GM12878 (cell line): ENCODE data around the gene UBE2E2. TPM values are rescaled to one million over a fixed set of nuclear protein-coding genes. Genes with fewer than 3 reads are reported as not detected.

Source experiments
- ATAC-seq: fragments of 200-7000 bp; cut with Tn5 transposase; 3 replicates; pipeline ENCODE4 v1.9.1; 2020; ENCODE audit warnings: mild to moderate bottlenecking, moderate library complexity
- BruUV-seq: library from RNA; stranded (reverse); fragments of 400-500 nt; replicated peaks from 2 replicates; lab custom pipeline; 2021; lab: Mats Ljungman, UMichigan
- CTCF ChIA-PET: fragments of 300-600 bp; sonication (Branson Sonifier 250); formaldehyde crosslinking; extraction: SDS; loops from one replicate; lab custom pipeline; 2021; ENCODE audit warnings: inconsistent platforms; lab: Yijun Ruan, JAX
- POLR2A ChIA-PET: fragments of 350-600 bp; formaldehyde crosslinking; extraction: SDS; loops from one replicate; lab custom pipeline; 2021; ENCODE audit warnings: inconsistent platforms; lab: Charles Lee
- RAD21 ChIA-PET: fragments of 300-600 bp; sonication (Branson Sonifier 250); formaldehyde crosslinking; loops from one replicate; lab custom pipeline; 2023; ENCODE audit warnings: antibody characterized with exemption; ENCODE audit not compliant: unreplicated experiment; lab: Charles Lee
- SMC1A ChIA-PET: fragments of 300-600 bp; sonication (Branson Sonifier 250); formaldehyde crosslinking; loops from one replicate; lab custom pipeline; 2023; ENCODE audit not compliant: unreplicated experiment, uncharacterized antibody; lab: Charles Lee
- DNase-seq: peaks from one replicate; pipeline ENCODE4 v3.0.0-alpha.2; 2011; ENCODE audit warnings: low read depth, low spot score
- FAIRE-seq: peaks from 3 replicates; lab custom pipeline; 2011; peaks lifted over from hg19 to GRCh38; lab: Jason Lieb, UNC
- H2AFZ ChIP-seq: 2 replicates; pipeline ENCODE4 v1.6.0; 2011; ENCODE audit warnings: low read depth, low read length, control low read depth; ENCODE audit not compliant: control insufficient read depth
- H3K27ac ChIP-seq: 2 replicates; pipeline ENCODE4 v1.5.1; 2011; ENCODE audit warnings: control low read depth; ENCODE audit not compliant: control insufficient read depth, insufficient read depth
- H3K27me3 ChIP-seq, 2 experiments: replicated peaks in 1 of 2; 2 replicates each; pipeline versions ENCODE4 v1.6.0 to v1.6.1; 2011; ENCODE audit warnings: low read length in 1 of 2; ENCODE audit not compliant: control insufficient read depth in 2 of 2, insufficient read depth in 2 of 2
- H3K36me3 ChIP-seq, 2 experiments: 2 replicates each; pipeline ENCODE4 v1.5.1; 2011; ENCODE audit warnings: low read length in 1 of 2; ENCODE audit not compliant: control insufficient read depth in 2 of 2, insufficient read depth in 2 of 2
- H3K4me1 ChIP-seq: 2 replicates; pipeline ENCODE4 v1.6.1; 2011; ENCODE audit warnings: mild to moderate bottlenecking, low read length, moderate library complexity, mixed read lengths; ENCODE audit not compliant: control insufficient read depth, insufficient read depth
- H3K4me2 ChIP-seq: 2 replicates; pipeline ENCODE4 v1.6.0; 2011; ENCODE audit warnings: control low read depth; ENCODE audit not compliant: control insufficient read depth, insufficient read depth
- H3K4me3 ChIP-seq: fragments of 200-600 bp; sonication (generic); 2 replicates; pipeline ENCODE4 v1.5.1; 2016
- H3K79me2 ChIP-seq: 2 replicates; pipeline ENCODE4 v1.6.0; 2011; ENCODE audit warnings: low read length; ENCODE audit not compliant: control insufficient read depth, insufficient read depth
- H3K9ac ChIP-seq: 2 replicates; pipeline ENCODE4 v1.8.0; 2011; ENCODE audit warnings: low read length, control low read depth, mixed read lengths; ENCODE audit not compliant: control insufficient read depth, insufficient read depth
- H3K9me3 ChIP-seq: replicated peaks from 3 replicates; pipeline ENCODE4 v1.5.1; 2011; ENCODE audit warnings: mild to moderate bottlenecking, low read length; ENCODE audit not compliant: control insufficient read depth, insufficient read depth
- H4K20me1 ChIP-seq: 2 replicates; pipeline ENCODE4 v1.6.0; 2011; ENCODE audit not compliant: control insufficient read depth, insufficient read depth
- BCL11A ChIP-seq: IDR thresholded peaks from 2 replicates; pipeline ENCODE4 v1.6.1; 2011; ENCODE audit warnings: low read depth, low read length
- CEBPB ChIP-seq, 2 experiments: fragments of 150-350 bp in 1 of 2; IDR thresholded peaks; 2 replicates each; pipeline ENCODE4 v1.6.1; 2012 to 2014; ENCODE audit warnings: low read depth in 2 of 2, low read length in 2 of 2, borderline replicate concordance in 1 of 2, inconsistent platforms in 1 of 2
- DPF2 ChIP-seq: fragments of 450-650 bp; IDR thresholded peaks from 2 replicates; pipeline ENCODE4 v1.6.1; 2017; ENCODE audit warnings: mild to moderate bottlenecking
- EGR1 ChIP-seq, 2 experiments: IDR thresholded peaks; 1 replicate in 1 of 2; 2 replicates in 1 of 2; pipeline ENCODE4 v1.6.1; 2011 to 2012; ENCODE audit warnings: low read depth in 2 of 2, low read length in 2 of 2, borderline replicate concordance in 1 of 2, mild to moderate bottlenecking in 1 of 2, moderate library complexity in 1 of 2
- HDAC6 ChIP-seq: fragments of 200-600 bp; sonication (generic); IDR thresholded peaks from one replicate; pipeline ENCODE4 v1.8.0; 2017; ENCODE audit warnings: antibody characterized with exemption; ENCODE audit not compliant: unreplicated experiment
- HDGF ChIP-seq: fragments of 450-650 bp; IDR thresholded peaks from 2 replicates; pipeline ENCODE4 v1.6.1; 2016; ENCODE audit warnings: antibody characterized with exemption
- MTA2 ChIP-seq: fragments of 450-650 bp; IDR thresholded peaks from 2 replicates; pipeline ENCODE4 v1.6.1; 2016; ENCODE audit warnings: low read depth, mild to moderate bottlenecking, moderate library complexity
- MXI1 ChIP-seq: fragments of 150-350 bp; IDR thresholded peaks from 2 replicates; pipeline ENCODE4 v1.6.1; 2011; ENCODE audit warnings: low read depth, mild to moderate bottlenecking, inconsistent platforms, low read length, improper control_type of control experiment
- NFXL1 ChIP-seq: fragments of 450-650 bp; IDR thresholded peaks from 2 replicates; pipeline ENCODE4 v1.6.1; 2017; ENCODE audit warnings: antibody characterized with exemption, mild to moderate bottlenecking, borderline replicate concordance
- PKNOX1 ChIP-seq: fragments of 450-650 bp; IDR thresholded peaks from 2 replicates; pipeline ENCODE4 v1.6.1; 2016; ENCODE audit warnings: mild to moderate bottlenecking
- POU2F2 ChIP-seq: IDR thresholded peaks from 3 replicates; pipeline ENCODE4 v1.6.1; 2011; ENCODE audit warnings: low read depth, mild to moderate bottlenecking, low read length, borderline replicate concordance
- TAF1 ChIP-seq: IDR thresholded peaks from 2 replicates; pipeline ENCODE4 v1.6.1; 2011; ENCODE audit warnings: mild to moderate bottlenecking, low read depth, low read length, borderline replicate concordance
- TARDBP ChIP-seq: IDR thresholded peaks from 2 replicates; pipeline ENCODE4 v1.6.1; 2016; ENCODE audit warnings: borderline replicate concordance
- ZNF217 ChIP-seq: fragments of 450-650 bp; IDR thresholded peaks from 2 replicates; pipeline ENCODE4 v1.6.1; 2017; ENCODE audit warnings: antibody characterized with exemption, mild to moderate bottlenecking
- WGBS: methylation state at CpG from one replicate; pipeline ENCODE4 v1.1.6; 2016; ENCODE audit warnings: low lambda C conversion rate; ENCODE audit not compliant: insufficient replicate concordance, insufficient coverage; ENCODE audit errors: missing lambda C conversion rate; 5-methylcytosine and 5-hydroxymethylcytosine counted together
- in situ Hi-C: fragments of 300-500 bp; cut with MboI; formaldehyde crosslinking; loops from 9 replicates; pipeline ENCODE4 v1.14.3; 2018; ENCODE audit warnings: mixed read lengths
- intact Hi-C: fragments of 100-400 bp; cut with micrococcal nuclease; formaldehyde crosslinking; loops from one replicate; pipeline ENCODE4 v1.14.2; 2022; ENCODE audit not compliant: unreplicated experiment
- polyA plus RNA-seq, 11 experiments: library from polyadenylated mRNA; depleted of rRNA in 4 of 11; unstranded in 6 of 11; stranded (reverse) in 5 of 11; fragments of >200 nt; fragmentation: Nextera tagmentation in 4 of 11; fragmentation: Illumina TruSeq in 1 of 11; extraction: Ambion mirVana in 4 of 11; extraction: Trizol in 1 of 11; gene quantifications; 1 replicate in 1 of 11; 2 replicates in 10 of 11; pipeline versions ENCODE4 v1.2.1 to v1.2.3, GENCODE V29; 2011 to 2016; ENCODE audit warnings: inconsistent platforms in 2 of 11, missing spikeins in 2 of 11, low read depth in 1 of 11
- total RNA-seq, 4 experiments: library from RNA; depleted of rRNA in 3 of 4; stranded (reverse); fragments of >200 nt in 3 of 4; fragmentation: Illumina TruSeq in 1 of 4; extraction: Trizol in 1 of 4; gene quantifications; 2 replicates each; pipeline versions ENCODE4 v1.2.1 to v1.2.3, GENCODE V29; 2013 to 2021
- TF ChIP-seq, protein P1 (sequence below): IDR thresholded peaks from 2 replicates; pipeline ENCODE4 v1.6.1; 2011; ENCODE audit warnings: low read depth, mild to moderate bottlenecking, low read length, moderate library complexity, borderline replicate concordance; ENCODE audit errors: extremely low read depth

The UBE2E2 gene
- total and polyA plus RNA-seq, 10 of the 15 experiments (the other 5 are each of a cell fraction or from before 2014, with no cell fraction given): 8.7 to 71.0 (median 36.4) TPM

DNA sequence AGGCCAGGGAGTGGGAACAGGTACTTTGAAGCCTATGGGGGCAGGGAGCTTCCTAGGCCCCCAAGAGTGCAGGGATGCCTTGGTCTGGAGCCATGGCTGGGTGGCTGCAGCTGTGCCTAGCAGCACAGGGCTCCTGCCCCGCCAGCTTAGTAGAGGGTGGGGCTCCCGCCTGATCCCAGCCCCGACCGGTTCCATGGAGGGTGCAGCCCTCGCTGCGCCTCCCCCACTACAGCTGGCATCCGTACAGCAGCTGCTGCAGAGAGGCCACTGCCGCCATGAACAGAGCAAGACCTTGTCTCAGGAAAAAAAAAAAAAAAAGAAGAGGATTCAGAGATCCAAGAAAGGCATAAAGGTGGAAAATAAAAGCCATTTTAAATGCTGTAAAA lies 277.2 kb downstream of the UBE2E2 start:
- Histone ChIP-seq H3K27ac (no peak overlapping the region), H3K36me3 (no peaks in the 10 kb centered on the region; a peak in 1 of 4 replicates), H2AFZ (no peak overlapping the region), H4K20me1 (no peaks in the 10 kb centered on the region), H3K4me2 (no peak overlapping the region), H3K79me2 (no peaks in the 10 kb centered on the region), H3K9me3 (peaks cover 24% of the 10 kb centered on the region; the same call in 2 of the 3 replicates), H3K27me3 (no peaks in the 10 kb centered on the region), H3K4me1 (0 out of 2 replicates have a peak, but pooled peaks cover 4% of the 10 kb centered on the region), H3K4me3 (no peak overlapping the region), H3K9ac (no peak overlapping the region)
- ChIA-PET CTCF (no interaction called here), POLR2A (interaction anchor here (0.6 kb wide), 1 partner anchor 318 kb away, joined by 3 read pairs; no protein-coding TSS in a partner anchor), SMC1A (no interaction called here), RAD21 (no interaction called here)
- intact Hi-C loops: no loop called here
- ATAC-seq (no peak), FAIRE-seq (no peak), DNase-seq (no peak)
- WGBS: 100% methylated on average over 7 of the region's 8 CpGs
- TF ChIP-seq DPF2: no peak
- no peak for TF ChIP-seq HDAC6
- no peak for TF ChIP-seq CEBPB (IDR thresholded peaks at IDR 0.05; ENCODE audit: borderline replicate concordance in 1 of 2, low read depth in 2 of 2, low read length in 2 of 2)
- no peak for TF ChIP-seq TAF1
- no peak for TF ChIP-seq PKNOX1
- TF ChIP-seq MTA2: no peak
- TF ChIP-seq TARDBP: no peak
- TF ChIP-seq POU2F2: no peak
- TF ChIP-seq, protein P1, sequence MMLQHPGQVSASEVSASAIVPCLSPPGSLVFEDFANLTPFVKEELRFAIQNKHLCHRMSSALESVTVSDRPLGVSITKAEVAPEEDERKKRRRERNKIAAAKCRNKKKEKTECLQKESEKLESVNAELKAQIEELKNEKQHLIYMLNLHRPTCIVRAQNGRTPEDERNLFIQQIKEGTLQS: no peak
- no peak for TF ChIP-seq ZNF217
- TF ChIP-seq HDGF: no peak
- TF ChIP-seq EGR1 (IDR thresholded peaks at IDR 0.05; ENCODE audit: borderline replicate concordance in 1 of 2, low read depth in 2 of 2, low read length in 2 of 2): no peak
- no peak for TF ChIP-seq BCL11A
- no peak for TF ChIP-seq MXI1
- no peak for TF ChIP-seq NFXL1
- no TSS peak for BruUV-seq
- in situ Hi-C loops: no loop called here
